Endodermal cell (in vitro differentiated cells): ENCODE measurements around the gene FKBP2. TPM values are rescaled to one million over a fixed set of nuclear protein-coding genes. Genes with fewer than 3 reads are reported as not detected.

Experiments
- DNase-seq: peaks from one replicate; pipeline ENCODE4 v3.0.0-alpha.2; 2017
- H3K27ac ChIP-seq: 2 replicates; pipeline ENCODE4 v1.5.1; 2013; ENCODE audit warnings: mild to moderate bottlenecking, low read depth, low read length, moderate library complexity
- H3K27me3 ChIP-seq: 2 replicates; pipeline ENCODE4 v1.6.1; 2013; ENCODE audit warnings: mild to moderate bottlenecking, low read length, moderate library complexity; ENCODE audit not compliant: insufficient read depth, control insufficient read depth, poor library complexity, severe bottlenecking
- H3K36me3 ChIP-seq: 2 replicates; pipeline ENCODE4 v1.7.0; 2013; ENCODE audit warnings: mild to moderate bottlenecking, low read length, moderate library complexity; ENCODE audit not compliant: control insufficient read depth, insufficient read depth
- H3K4me1 ChIP-seq: one replicate; pipeline ENCODE4 v1.7.0; 2013; ENCODE audit warnings: low read length; ENCODE audit not compliant: control insufficient read depth, insufficient read depth
- H3K4me3 ChIP-seq: 2 replicates; pipeline ENCODE4 v1.5.1; 2013; ENCODE audit warnings: mild to moderate bottlenecking, low read length, moderate library complexity
- H3K9ac ChIP-seq: 2 replicates; pipeline ENCODE4 v1.6.1; 2013; ENCODE audit warnings: mild to moderate bottlenecking, low read length, moderate library complexity; ENCODE audit not compliant: poor library complexity, severe bottlenecking; ENCODE audit errors: extremely low read depth
- H3K9me3 ChIP-seq: 2 replicates; pipeline ENCODE4 v1.6.1; 2013; ENCODE audit warnings: mild to moderate bottlenecking, low read length, moderate library complexity; ENCODE audit not compliant: control insufficient read depth
- H3K27ac Mint-ChIP-seq: 2 replicates; pipeline ENCODE4 v1.8.0; 2020; ENCODE audit warnings: mixed read lengths
- H3K27me3 Mint-ChIP-seq: 2 replicates; pipeline ENCODE4 v1.8.0; 2021; ENCODE audit warnings: mild to moderate bottlenecking, mixed read lengths; ENCODE audit not compliant: insufficient read depth
- H3K36me3 Mint-ChIP-seq: 2 replicates; pipeline ENCODE4 v1.8.0; 2020; ENCODE audit warnings: low read depth, mixed read lengths
- H3K4me1 Mint-ChIP-seq: 2 replicates; pipeline ENCODE4 v1.8.0; 2020; ENCODE audit warnings: mixed read lengths
- H3K4me3 Mint-ChIP-seq: 2 replicates; pipeline ENCODE4 v1.8.0; 2020; ENCODE audit warnings: mild to moderate bottlenecking, moderate library complexity, mixed read lengths
- H3K9me3 Mint-ChIP-seq: 2 replicates; pipeline ENCODE4 v1.8.0; 2020; ENCODE audit warnings: mild to moderate bottlenecking, mixed read lengths
- WGBS, 2 experiments: methylation state at CpG; one replicate each; pipeline versions ENCODE4 v1.1.5 to v1.1.7; 2013; ENCODE audit warnings: missing lambda C conversion rate in 2 of 2, mixed read lengths in 1 of 2; ENCODE audit not compliant: insufficient coverage in 1 of 2, insufficient read length in 1 of 2; 5-methylcytosine and 5-hydroxymethylcytosine counted together
- total RNA-seq, 2 donors: library from RNA; stranded (reverse); fragmentation: NEBNext Ultra II Directional in 1 of 2; extraction: Animal tissue kit (Norgen Biotek cat#: 25700) in 1 of 2; gene quantifications; 2 replicates in 1 of 2; 3 replicates in 1 of 2; pipeline ENCODE4 v1.2.1, GENCODE V29; 2021
- TF ChIP-seq, protein P1 (sequence below): fragments of 200-600 bp; sonication (generic); conservative IDR thresholded peaks from 2 replicates; pipeline ENCODE4 v1.5.0; 2021; ENCODE audit warnings: antibody characterized with exemption, mild to moderate bottlenecking

The FKBP2 gene
- total RNA-seq, 2 donors from 2014 or later, result 44.6 to 53.7 TPM

DNA sequence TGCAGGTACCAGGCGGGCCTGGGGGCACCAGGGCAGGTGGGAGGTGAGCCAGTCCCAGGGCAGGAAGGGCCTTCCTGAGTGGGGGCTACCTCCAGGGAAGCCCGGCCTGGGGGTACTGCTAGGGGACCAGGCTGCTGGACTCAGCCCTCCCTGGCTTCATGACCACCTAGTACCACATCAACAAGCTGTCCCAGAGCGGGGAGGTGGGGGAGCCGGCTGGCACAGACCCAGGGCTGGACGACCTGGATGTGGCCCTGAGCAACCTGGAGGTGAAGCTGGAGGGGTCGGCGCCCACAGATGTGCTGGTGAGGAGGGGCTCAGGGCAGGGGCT, 21.6 kb upstream of the FKBP2 start:
- WGBS, 2 experiments, result 88 to 89% methylated on average over 3 to 7 of the region's 7 CpGs

DNA sequence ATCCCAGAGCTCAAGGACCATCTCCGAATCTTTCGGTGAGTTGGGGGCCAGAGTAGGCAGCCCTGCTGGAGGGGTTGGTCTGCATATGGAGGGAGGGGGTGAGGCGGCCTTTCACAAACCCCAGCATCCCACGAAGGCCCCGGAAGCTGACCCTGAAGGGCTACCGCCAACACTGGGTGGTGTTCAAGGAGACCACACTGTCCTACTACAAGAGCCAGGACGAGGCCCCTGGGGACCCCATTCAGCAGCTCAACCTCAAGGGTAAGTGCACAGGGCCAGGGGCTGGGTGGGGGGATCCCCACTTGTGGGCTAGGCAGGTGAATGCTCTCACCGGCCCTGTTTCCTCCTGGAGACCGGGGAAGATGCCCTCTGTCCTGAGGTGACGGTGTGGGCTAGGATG, 21.1 kb upstream of the FKBP2 start:
- H3K27me3 Mint-ChIP-seq, result no peaks in the 10 kb centered on the region
- no peak overlapping the region for H3K27ac ChIP-seq
- no peak overlapping the region for H3K4me3 ChIP-seq
- H3K4me1 ChIP-seq, result no peaks in the 10 kb centered on the region
- peaks cover 18% of the 10 kb centered on the region for H3K36me3 Mint-ChIP-seq
- H3K9me3 ChIP-seq, result no peaks in the 10 kb centered on the region
- H3K4me1 Mint-ChIP-seq, result no peaks in the 10 kb centered on the region
- no peaks in the 10 kb centered on the region for H3K9me3 Mint-ChIP-seq
- TF ChIP-seq, protein P1, sequence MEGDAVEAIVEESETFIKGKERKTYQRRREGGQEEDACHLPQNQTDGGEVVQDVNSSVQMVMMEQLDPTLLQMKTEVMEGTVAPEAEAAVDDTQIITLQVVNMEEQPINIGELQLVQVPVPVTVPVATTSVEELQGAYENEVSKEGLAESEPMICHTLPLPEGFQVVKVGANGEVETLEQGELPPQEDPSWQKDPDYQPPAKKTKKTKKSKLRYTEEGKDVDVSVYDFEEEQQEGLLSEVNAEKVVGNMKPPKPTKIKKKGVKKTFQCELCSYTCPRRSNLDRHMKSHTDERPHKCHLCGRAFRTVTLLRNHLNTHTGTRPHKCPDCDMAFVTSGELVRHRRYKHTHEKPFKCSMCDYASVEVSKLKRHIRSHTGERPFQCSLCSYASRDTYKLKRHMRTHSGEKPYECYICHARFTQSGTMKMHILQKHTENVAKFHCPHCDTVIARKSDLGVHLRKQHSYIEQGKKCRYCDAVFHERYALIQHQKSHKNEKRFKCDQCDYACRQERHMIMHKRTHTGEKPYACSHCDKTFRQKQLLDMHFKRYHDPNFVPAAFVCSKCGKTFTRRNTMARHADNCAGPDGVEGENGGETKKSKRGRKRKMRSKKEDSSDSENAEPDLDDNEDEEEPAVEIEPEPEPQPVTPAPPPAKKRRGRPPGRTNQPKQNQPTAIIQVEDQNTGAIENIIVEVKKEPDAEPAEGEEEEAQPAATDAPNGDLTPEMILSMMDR, result no peak
- H3K9ac ChIP-seq, result no peak overlapping the region
- no peak overlapping the region for H3K4me3 Mint-ChIP-seq
- no peaks in the 10 kb centered on the region for H3K27me3 ChIP-seq
- no peak for DNase-seq
- 96 to 100% methylated on average over 7 to 10 of the region's 10 CpGs for WGBS, 2 experiments
- no peak overlapping the region for H3K27ac Mint-ChIP-seq
- H3K36me3 ChIP-seq, result peaks cover 10% of the 10 kb centered on the region

More for the DNA sequence above, 21.6 kb upstream of the FKBP2 start:
- H3K27me3 ChIP-seq, result no peaks in the 10 kb centered on the region
- no peak overlapping the region for H3K27ac Mint-ChIP-seq
- H3K27me3 Mint-ChIP-seq, result no peaks in the 10 kb centered on the region
- no peak overlapping the region for H3K27ac ChIP-seq
- no peaks in the 10 kb centered on the region for H3K4me1 Mint-ChIP-seq
- H3K4me3 Mint-ChIP-seq, result no peak overlapping the region
- no peaks in the 10 kb centered on the region for H3K9me3 ChIP-seq
- TF ChIP-seq, protein P1, result no peak
- H3K4me1 ChIP-seq, result no peaks in the 10 kb centered on the region
- H3K4me3 ChIP-seq, result no peak overlapping the region
- peaks cover 12% of the 10 kb centered on the region for H3K36me3 ChIP-seq
- no peaks in the 10 kb centered on the region for H3K9me3 Mint-ChIP-seq
- H3K36me3 Mint-ChIP-seq, result peaks cover 21% of the 10 kb centered on the region
- H3K9ac ChIP-seq, result no peak overlapping the region
- DNase-seq, result no peak

DNA sequence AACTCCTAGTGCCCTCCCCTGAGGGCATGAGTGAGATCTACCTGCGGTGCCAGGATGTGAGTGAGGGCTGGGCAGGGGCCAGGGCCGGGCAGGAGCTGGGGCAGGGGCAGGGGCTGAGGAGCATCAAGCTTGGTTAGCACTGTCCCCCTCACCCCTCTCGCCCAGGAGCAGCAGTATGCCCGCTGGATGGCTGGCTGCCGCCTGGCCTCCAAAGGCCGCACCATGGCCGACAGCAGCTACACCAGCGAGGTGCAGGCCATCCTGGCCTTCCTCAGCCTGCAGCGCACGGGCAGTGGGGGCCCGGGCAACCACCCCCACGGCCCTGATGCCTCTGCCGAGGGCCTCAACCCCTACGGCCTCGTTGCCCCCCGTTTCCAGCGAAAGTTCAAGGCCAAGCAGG, 20.6 kb upstream of the FKBP2 start:
- H3K27me3 Mint-ChIP-seq, result no peaks in the 10 kb centered on the region
- no peak for DNase-seq
- H3K4me1 Mint-ChIP-seq, result peaks cover 3% of the 10 kb centered on the region
- no peaks in the 10 kb centered on the region for H3K4me1 ChIP-seq
- H3K9me3 ChIP-seq, result no peaks in the 10 kb centered on the region
- H3K36me3 ChIP-seq, result peaks cover 5% of the 10 kb centered on the region
- H3K27ac ChIP-seq, result no peak overlapping the region
- H3K9me3 Mint-ChIP-seq, result no peaks in the 10 kb centered on the region
- 91 to 93% methylated on average over 9 to 17 of the region's 17 CpGs for WGBS, 2 experiments
- TF ChIP-seq, protein P1, result no peak
- H3K27ac Mint-ChIP-seq, result no peak overlapping the region
- peaks cover 14% of the 10 kb centered on the region for H3K36me3 Mint-ChIP-seq
- no peaks in the 10 kb centered on the region for H3K27me3 ChIP-seq
- H3K4me3 Mint-ChIP-seq, result no peak overlapping the region
- H3K9ac ChIP-seq, result no peak overlapping the region
- H3K4me3 ChIP-seq, result no peak overlapping the region
